VCaP (cell line): ENCODE data around the gene TNFRSF1B.

Experiments
- H3K27ac ChIP-seq: fragments of 450-650 bp; 2 replicates; pipeline ENCODE4 v1.5.1; 2017
- CTCF ChIP-seq: fragments of 450-650 bp; conservative IDR thresholded peaks from 2 replicates; pipeline ENCODE4 v1.5.1; 2017; ENCODE audit warnings: mild to moderate bottlenecking, moderate library complexity

The TNFRSF1B gene

GRCh38 chr1:12189328-12189682, 22.5 kb downstream of the TNFRSF1B start:
- no peak for TF ChIP-seq CTCF
- peak overlapping the region; percentile 43; the same call in 1 of the 2 replicates for H3K27ac ChIP-seq

GRCh38 chr1:12191242-12192032, 24.6 kb downstream of the TNFRSF1B start:
- no peak overlapping the region for H3K27ac ChIP-seq
- no peak for TF ChIP-seq CTCF

- H3K27ac ChIP-seq: no peak overlapping the region
- TF ChIP-seq CTCF: no peak
These were observed 27.9 kb downstream of the TNFRSF1B start for GRCh38 chr1:12194666-12195216.

- TF ChIP-seq CTCF: no peak
- H3K27ac ChIP-seq: no peak overlapping the region
These were observed 28.6 kb downstream of the TNFRSF1B start for GRCh38 chr1:12195416-12195815.

GRCh38 chr1:12196641-12197482, 30.1 kb downstream of the TNFRSF1B start:
- no peak for TF ChIP-seq CTCF

GRCh38 chr1:12197483-12197880, 30.7 kb downstream of the TNFRSF1B start:
- no peak overlapping the region for H3K27ac ChIP-seq

More at GRCh38 chr1:12196641-12197482, 30.1 kb downstream of the TNFRSF1B start:
- H3K27ac ChIP-seq: no peak overlapping the region

More at GRCh38 chr1:12197483-12197880, 30.7 kb downstream of the TNFRSF1B start:
- no peak for TF ChIP-seq CTCF
